ENCODE data around the gene EFNA4. TPM values are rescaled to one million over a fixed set of nuclear protein-coding genes. Genes with fewer than 3 reads are reported as not detected.

Gene EFNA4
- total and polyA plus RNA-seq, 9 of the 15 experiments (the other 6 are each of a cell fraction or from before 2014, with no cell fraction given), result 0.68 to 7.4 (median 6.1) TPM

DNA sequence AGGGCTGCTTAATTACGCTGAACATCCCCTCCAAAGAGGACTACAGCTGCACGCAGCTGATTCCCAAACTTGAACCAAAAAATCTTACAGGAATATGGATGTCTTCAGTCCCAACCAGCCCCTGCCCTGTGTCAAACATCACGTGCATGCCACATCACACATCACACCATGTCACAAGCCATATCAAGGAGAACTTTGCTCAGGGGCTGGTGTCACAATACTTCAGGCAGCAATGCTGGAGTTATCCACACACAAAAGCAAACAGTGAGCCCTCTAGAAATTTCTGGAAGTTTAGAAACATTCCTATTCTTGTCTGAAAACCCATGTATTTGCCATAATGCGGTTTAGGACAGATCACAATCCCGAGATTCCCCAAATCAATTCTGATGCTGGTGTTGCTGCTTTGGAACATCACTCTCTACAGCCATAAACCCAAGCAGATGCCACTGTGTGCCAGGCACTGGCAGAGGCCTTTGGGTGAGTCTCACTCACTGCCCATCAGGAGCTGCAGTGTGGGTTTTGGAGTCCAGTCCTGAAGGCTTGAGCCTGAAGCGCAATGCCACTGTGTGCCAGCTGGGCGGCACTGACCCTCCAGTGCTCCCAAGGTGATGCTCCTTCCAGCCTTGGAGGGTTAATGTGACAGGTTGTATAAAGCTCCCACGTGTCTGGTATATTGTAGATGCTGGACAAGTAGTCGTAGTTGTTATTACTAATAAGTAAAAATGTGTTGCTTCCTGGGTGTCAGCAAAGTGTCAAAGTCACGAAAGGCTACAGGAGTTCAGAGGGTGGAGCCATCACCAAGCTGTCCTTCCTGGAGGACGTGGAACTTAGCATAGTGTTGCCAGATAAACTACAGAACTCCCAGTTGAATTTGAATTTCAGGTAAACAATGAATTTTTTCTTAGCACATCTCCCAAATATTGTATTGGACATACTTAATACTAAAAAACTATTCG lies 44.0 kb downstream of the EFNA4 start (continued):
- TF ChIP-seq, protein P1, sequence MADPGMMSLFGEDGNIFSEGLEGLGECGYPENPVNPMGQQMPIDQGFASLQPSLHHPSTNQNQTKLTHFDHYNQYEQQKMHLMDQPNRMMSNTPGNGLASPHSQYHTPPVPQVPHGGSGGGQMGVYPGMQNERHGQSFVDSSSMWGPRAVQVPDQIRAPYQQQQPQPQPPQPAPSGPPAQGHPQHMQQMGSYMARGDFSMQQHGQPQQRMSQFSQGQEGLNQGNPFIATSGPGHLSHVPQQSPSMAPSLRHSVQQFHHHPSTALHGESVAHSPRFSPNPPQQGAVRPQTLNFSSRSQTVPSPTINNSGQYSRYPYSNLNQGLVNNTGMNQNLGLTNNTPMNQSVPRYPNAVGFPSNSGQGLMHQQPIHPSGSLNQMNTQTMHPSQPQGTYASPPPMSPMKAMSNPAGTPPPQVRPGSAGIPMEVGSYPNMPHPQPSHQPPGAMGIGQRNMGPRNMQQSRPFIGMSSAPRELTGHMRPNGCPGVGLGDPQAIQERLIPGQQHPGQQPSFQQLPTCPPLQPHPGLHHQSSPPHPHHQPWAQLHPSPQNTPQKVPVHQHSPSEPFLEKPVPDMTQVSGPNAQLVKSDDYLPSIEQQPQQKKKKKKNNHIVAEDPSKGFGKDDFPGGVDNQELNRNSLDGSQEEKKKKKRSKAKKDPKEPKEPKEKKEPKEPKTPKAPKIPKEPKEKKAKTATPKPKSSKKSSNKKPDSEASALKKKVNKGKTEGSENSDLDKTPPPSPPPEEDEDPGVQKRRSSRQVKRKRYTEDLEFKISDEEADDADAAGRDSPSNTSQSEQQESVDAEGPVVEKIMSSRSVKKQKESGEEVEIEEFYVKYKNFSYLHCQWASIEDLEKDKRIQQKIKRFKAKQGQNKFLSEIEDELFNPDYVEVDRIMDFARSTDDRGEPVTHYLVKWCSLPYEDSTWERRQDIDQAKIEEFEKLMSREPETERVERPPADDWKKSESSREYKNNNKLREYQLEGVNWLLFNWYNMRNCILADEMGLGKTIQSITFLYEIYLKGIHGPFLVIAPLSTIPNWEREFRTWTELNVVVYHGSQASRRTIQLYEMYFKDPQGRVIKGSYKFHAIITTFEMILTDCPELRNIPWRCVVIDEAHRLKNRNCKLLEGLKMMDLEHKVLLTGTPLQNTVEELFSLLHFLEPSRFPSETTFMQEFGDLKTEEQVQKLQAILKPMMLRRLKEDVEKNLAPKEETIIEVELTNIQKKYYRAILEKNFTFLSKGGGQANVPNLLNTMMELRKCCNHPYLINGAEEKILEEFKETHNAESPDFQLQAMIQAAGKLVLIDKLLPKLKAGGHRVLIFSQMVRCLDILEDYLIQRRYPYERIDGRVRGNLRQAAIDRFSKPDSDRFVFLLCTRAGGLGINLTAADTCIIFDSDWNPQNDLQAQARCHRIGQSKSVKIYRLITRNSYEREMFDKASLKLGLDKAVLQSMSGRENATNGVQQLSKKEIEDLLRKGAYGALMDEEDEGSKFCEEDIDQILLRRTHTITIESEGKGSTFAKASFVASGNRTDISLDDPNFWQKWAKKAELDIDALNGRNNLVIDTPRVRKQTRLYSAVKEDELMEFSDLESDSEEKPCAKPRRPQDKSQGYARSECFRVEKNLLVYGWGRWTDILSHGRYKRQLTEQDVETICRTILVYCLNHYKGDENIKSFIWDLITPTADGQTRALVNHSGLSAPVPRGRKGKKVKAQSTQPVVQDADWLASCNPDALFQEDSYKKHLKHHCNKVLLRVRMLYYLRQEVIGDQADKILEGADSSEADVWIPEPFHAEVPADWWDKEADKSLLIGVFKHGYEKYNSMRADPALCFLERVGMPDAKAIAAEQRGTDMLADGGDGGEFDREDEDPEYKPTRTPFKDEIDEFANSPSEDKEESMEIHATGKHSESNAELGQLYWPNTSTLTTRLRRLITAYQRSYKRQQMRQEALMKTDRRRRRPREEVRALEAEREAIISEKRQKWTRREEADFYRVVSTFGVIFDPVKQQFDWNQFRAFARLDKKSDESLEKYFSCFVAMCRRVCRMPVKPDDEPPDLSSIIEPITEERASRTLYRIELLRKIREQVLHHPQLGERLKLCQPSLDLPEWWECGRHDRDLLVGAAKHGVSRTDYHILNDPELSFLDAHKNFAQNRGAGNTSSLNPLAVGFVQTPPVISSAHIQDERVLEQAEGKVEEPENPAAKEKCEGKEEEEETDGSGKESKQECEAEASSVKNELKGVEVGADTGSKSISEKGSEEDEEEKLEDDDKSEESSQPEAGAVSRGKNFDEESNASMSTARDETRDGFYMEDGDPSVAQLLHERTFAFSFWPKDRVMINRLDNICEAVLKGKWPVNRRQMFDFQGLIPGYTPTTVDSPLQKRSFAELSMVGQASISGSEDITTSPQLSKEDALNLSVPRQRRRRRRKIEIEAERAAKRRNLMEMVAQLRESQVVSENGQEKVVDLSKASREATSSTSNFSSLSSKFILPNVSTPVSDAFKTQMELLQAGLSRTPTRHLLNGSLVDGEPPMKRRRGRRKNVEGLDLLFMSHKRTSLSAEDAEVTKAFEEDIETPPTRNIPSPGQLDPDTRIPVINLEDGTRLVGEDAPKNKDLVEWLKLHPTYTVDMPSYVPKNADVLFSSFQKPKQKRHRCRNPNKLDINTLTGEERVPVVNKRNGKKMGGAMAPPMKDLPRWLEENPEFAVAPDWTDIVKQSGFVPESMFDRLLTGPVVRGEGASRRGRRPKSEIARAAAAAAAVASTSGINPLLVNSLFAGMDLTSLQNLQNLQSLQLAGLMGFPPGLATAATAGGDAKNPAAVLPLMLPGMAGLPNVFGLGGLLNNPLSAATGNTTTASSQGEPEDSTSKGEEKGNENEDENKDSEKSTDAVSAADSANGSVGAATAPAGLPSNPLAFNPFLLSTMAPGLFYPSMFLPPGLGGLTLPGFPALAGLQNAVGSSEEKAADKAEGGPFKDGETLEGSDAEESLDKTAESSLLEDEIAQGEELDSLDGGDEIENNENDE (IDR thresholded peaks at IDR 0.05; ENCODE audit: low read depth, low read length), result no peak
- TF ChIP-seq SRF (CRISPR knock-in tag; IDR thresholded peaks at IDR 0.05) (no peak), PML (IDR thresholded peaks at IDR 0.05; ENCODE audit: low read length) (no peak), STAT5A (IDR thresholded peaks at IDR 0.05; ENCODE audit: borderline replicate concordance, low read length) (no peak), RBBP5 (IDR thresholded peaks at IDR 0.05; ENCODE audit: borderline replicate concordance, insufficient read depth, low read length, poor library complexity, severe bottlenecking) (no peak)

All from K562 (cell line).